OCI-LY7 (cell line): ENCODE results near the gene EIF3D. TPM values are rescaled to one million over a fixed set of nuclear protein-coding genes. Genes with fewer than 3 reads are reported as not detected.

Source experiments
- BruUV-seq: library from RNA; stranded (reverse); fragments of 400-500 nt; replicated peaks from 2 replicates; lab custom pipeline; 2021; lab: Mats Ljungman, UMichigan
- CTCF ChIA-PET: fragments of 300-600 bp; sonication (Branson Sonifier 250); formaldehyde crosslinking; loops from one replicate; lab custom pipeline; 2022; ENCODE audit warnings: antibody characterized with exemption; ENCODE audit not compliant: unreplicated experiment; lab: Charles Lee
- POLR2A ChIA-PET: fragments of 300-600 bp; sonication (Branson Sonifier 250); formaldehyde crosslinking; loops from one replicate; lab custom pipeline; 2022; ENCODE audit warnings: antibody characterized with exemption; lab: Charles Lee
- DNase-seq: peaks from one replicate; pipeline ENCODE4 v3.0.0-alpha.2; 2015; ENCODE audit warnings: low spot score
- H2AFZ ChIP-seq: fragments of 200-600 bp; sonication (generic), shearing (Covaris generic); 2 replicates; pipeline ENCODE4 v1.6.1; 2014; ENCODE audit warnings: mild to moderate bottlenecking, antibody characterized with exemption, low read length, moderate library complexity
- H3K27ac ChIP-seq: fragments of 200-600 bp; sonication (generic); 2 replicates; pipeline ENCODE4 v1.5.1; 2014; ENCODE audit warnings: mixed run types, low read depth, mild to moderate bottlenecking, moderate library complexity, low read length, inconsistent platforms; ENCODE audit not compliant: poor library complexity, severe bottlenecking
- H3K36me3 ChIP-seq: fragments of 200-600 bp; sonication (generic); 2 replicates; pipeline ENCODE4 v1.6.1; 2014; ENCODE audit warnings: mild to moderate bottlenecking, antibody characterized with exemption, low read length, moderate library complexity, mixed read lengths; ENCODE audit not compliant: insufficient read depth
- H3K4me1 ChIP-seq: fragments of 200-600 bp; sonication (generic); 2 replicates; pipeline ENCODE4 v1.5.1; 2014; ENCODE audit warnings: mild to moderate bottlenecking, low read length; ENCODE audit not compliant: insufficient read depth, poor library complexity, severe bottlenecking
- H3K4me2 ChIP-seq: fragments of 200-600 bp; sonication (generic); 2 replicates; pipeline ENCODE4 v1.6.1; 2014; ENCODE audit warnings: mild to moderate bottlenecking, low read length
- H3K4me3 ChIP-seq: fragments of 200-600 bp; sonication (generic); 2 replicates; pipeline ENCODE4 v1.5.1; 2014; ENCODE audit warnings: mild to moderate bottlenecking, low read depth, low read length; ENCODE audit not compliant: poor library complexity, severe bottlenecking
- H3K79me2 ChIP-seq: fragments of 200-600 bp; sonication (generic); 2 replicates; pipeline ENCODE4 v1.6.1; 2016; ENCODE audit warnings: low read depth, mild to moderate bottlenecking, low read length, moderate library complexity, mixed read lengths; ENCODE audit not compliant: insufficient read depth
- H3K9me2 ChIP-seq: fragments of 200-600 bp; sonication (generic); 2 replicates; pipeline ENCODE4 v1.6.1; 2016; ENCODE audit warnings: mild to moderate bottlenecking, low read length, mixed read lengths; ENCODE audit not compliant: insufficient read depth
- H3K9me3 ChIP-seq: fragments of 200-600 bp; sonication (generic); 2 replicates; pipeline ENCODE4 v1.6.1; 2014; ENCODE audit warnings: mild to moderate bottlenecking, mixed run types, low read length, mixed read lengths
- H4K20me1 ChIP-seq: fragments of 200-600 bp; sonication (generic); 2 replicates; pipeline ENCODE4 v1.6.1; 2014; ENCODE audit warnings: mild to moderate bottlenecking, antibody characterized with exemption, low read length, moderate library complexity, mixed read lengths; ENCODE audit not compliant: insufficient read depth
- EZH2phosphoT487 ChIP-seq: fragments of 200-600 bp; sonication (generic); IDR thresholded peaks from 2 replicates; pipeline ENCODE4 v1.6.1; 2018; ENCODE audit warnings: low read depth, borderline replicate concordance, mild to moderate bottlenecking, mixed run types, antibody characterized with exemption, low read length, moderate library complexity, mixed read lengths
- intact Hi-C: fragments of 100-400 bp; cut with micrococcal nuclease; formaldehyde crosslinking; loops from one replicate; pipeline ENCODE4 v1.10.0; 2022; ENCODE audit not compliant: unreplicated experiment
- total RNA-seq, 2 experiments: library from RNA; depleted of rRNA in 1 of 2; stranded (reverse); fragments of >200 nt in 1 of 2; shearing (Covaris generic) in 1 of 2; gene quantifications; 2 replicates each; pipeline ENCODE4 v1.2.3, GENCODE V29; 2014 to 2022
- TF ChIP-seq, protein P1 (sequence below): fragments of 200-600 bp; sonication (generic); conservative IDR thresholded peaks from 2 replicates; pipeline ENCODE4 v1.5.1; 2014; ENCODE audit warnings: mild to moderate bottlenecking, antibody characterized with exemption, low read length, moderate library complexity, mixed read lengths

EIF3D gene
- total RNA-seq, 2 experiments from 2014 or later, result 223 to 270 TPM

DNA sequence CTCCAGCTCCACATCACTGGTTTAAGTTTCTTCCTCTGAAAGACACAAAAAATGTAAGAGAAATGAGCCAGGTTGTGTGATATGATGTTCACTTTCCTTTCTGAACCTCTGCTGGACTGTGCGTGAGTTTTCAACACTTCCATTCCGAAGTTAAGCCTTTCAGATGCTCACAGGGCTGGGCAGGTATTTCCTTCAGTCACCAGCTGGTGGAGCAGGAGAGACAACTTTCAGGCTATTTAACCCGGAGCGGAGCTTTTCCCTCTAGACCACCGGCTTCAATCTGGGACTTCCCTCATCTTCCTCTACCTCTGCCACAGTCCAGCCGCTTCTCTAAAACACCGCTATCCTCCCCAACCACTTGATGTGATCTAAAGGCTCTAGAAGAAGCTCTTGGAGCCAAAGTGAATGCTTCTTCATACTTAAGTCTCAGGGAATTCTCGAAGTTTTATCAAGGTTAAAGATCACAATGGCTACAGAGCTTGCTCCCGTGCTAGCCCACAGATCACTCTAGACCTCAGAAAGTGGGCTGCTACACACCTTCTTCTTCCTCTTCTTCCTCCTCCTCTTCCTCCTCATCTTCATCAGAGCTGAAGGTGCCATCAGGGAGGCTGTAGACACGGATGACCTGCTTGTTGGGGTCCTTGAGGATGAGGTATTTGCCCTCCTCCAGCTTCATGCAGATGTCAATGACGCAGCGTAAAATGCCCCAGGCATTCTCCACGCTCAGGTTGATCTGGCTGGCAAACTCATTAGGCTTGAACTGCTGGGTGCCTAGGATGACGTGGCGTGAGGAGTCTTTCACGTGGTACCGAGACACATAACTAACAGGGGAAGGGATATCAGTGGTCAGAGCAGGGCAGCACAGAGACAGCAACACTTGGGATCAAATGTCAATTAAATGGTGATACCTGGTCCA is 17.7 kb downstream of the EIF3D start:
- Histone ChIP-seq H3K9me3 (no peaks in the 10 kb centered on the region), H3K4me1 (peaks cover 12% of the 10 kb centered on the region), H3K4me3 (no peak overlapping the region), H3K79me2 (0 out of 2 replicates have a peak, but pooled peaks cover under 1% of the 10 kb centered on the region), H3K36me3 (peaks cover 70% of the 10 kb centered on the region), H3K4me2 (no peak overlapping the region), H4K20me1 (no peaks in the 10 kb centered on the region), H3K9me2 (no peaks in the 10 kb centered on the region), H2AFZ (no peak overlapping the region), H3K27ac (no peak overlapping the region)
- POLR2A ChIA-PET, result interaction anchor here (0.6 to 0.7 kb wide), 2 partner anchors 17 to 33 kb away, joined by 4 to 7 read pairs; no protein-coding TSS in a partner anchor
- BruUV-seq, result no TSS peak
- TF ChIP-seq EZH2phosphoT487, result no peak
- TF ChIP-seq, protein P1, sequence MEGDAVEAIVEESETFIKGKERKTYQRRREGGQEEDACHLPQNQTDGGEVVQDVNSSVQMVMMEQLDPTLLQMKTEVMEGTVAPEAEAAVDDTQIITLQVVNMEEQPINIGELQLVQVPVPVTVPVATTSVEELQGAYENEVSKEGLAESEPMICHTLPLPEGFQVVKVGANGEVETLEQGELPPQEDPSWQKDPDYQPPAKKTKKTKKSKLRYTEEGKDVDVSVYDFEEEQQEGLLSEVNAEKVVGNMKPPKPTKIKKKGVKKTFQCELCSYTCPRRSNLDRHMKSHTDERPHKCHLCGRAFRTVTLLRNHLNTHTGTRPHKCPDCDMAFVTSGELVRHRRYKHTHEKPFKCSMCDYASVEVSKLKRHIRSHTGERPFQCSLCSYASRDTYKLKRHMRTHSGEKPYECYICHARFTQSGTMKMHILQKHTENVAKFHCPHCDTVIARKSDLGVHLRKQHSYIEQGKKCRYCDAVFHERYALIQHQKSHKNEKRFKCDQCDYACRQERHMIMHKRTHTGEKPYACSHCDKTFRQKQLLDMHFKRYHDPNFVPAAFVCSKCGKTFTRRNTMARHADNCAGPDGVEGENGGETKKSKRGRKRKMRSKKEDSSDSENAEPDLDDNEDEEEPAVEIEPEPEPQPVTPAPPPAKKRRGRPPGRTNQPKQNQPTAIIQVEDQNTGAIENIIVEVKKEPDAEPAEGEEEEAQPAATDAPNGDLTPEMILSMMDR, result peak; percentile 77
- peak; percentile 59 for DNase-seq
- intact Hi-C loops, result no loop called here
- CTCF ChIA-PET, result no interaction called here

DNA sequence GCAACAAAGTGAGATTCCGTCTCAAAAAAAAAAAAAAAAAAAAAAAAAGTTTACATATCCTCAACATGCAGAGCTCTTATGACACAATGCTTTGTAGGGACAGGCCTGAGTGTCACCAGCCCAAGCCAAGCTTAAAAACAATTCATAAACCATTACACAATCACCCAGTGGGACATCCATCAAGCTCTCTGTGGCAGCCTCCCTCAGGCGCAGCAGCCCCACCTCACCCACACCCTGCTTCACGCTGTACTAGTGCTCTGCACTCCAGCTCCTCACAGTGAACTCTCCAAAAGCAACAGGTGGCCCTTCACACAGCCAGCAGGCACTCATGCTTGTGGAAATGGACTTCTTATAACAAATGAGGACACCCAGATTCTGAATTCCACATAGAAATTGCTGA is 18.6 kb downstream of the EIF3D start:
- Histone ChIP-seq H3K79me2 (0 out of 2 replicates have a peak, but pooled peaks cover 7% of the 10 kb centered on the region), H3K36me3 (peaks cover 62% of the 10 kb centered on the region), H3K4me2 (no peak overlapping the region), H3K9me3 (no peaks in the 10 kb centered on the region), H3K27ac (no peak overlapping the region), H2AFZ (no peak overlapping the region), H4K20me1 (no peaks in the 10 kb centered on the region), H3K4me3 (no peak overlapping the region), H3K9me2 (no peaks in the 10 kb centered on the region), H3K4me1 (peaks cover 20% of the 10 kb centered on the region)
- DNase-seq, result no peak
- no TSS peak for BruUV-seq
- intact Hi-C loops, result no loop called here
- ChIA-PET POLR2A (interaction anchor here (0.7 to 4.2 kb wide), 3 partner anchors 11 to 33 kb away, joined by 3 to 14 read pairs (median 7); no protein-coding TSS in a partner anchor), CTCF (no interaction called here)
- TF ChIP-seq EZH2phosphoT487, result no peak
- TF ChIP-seq, protein P1, result no peak
